Mucosa of gallbladder (tissue), 1 donor: ENCODE data around the gene IGFBP4. TPM values are rescaled to one million over a fixed set of nuclear protein-coding genes. Genes with fewer than 3 reads are reported as not detected.

Experiments used
- DNase-seq: peaks from one replicate; pipeline ENCODE4 v3.0.0-alpha.2; 2020; ENCODE audit warnings: low spot score
- total RNA-seq: library from RNA; stranded (reverse); gene quantifications from one replicate; pipeline ENCODE4 v1.2.1, GENCODE V29; 2021
- donor health status: DM: no; HTN: no; CAD: no.

IGFBP4 gene
- total RNA-seq, 1 donor from 2014 or later = 351 TPM

- DNase-seq = no peak
Observed at GRCh38 chr17:40456396-40456951, 13.2 kb downstream of the IGFBP4 start.

- DNase-seq = no peak
Observed at GRCh38 chr17:40457369-40457768, 14.1 kb downstream of the IGFBP4 start.

GRCh38 chr17:40457964-40458791 is 14.9 kb downstream of the IGFBP4 start:
- peak; percentile 68 for DNase-seq

- no peak for DNase-seq
Observed at GRCh38 chr17:40458851-40459482, 15.7 kb downstream of the IGFBP4 start.

GRCh38 chr17:40459636-40460603 is 16.7 kb downstream of the IGFBP4 start:
- DNase-seq = no peak

- DNase-seq = no peak
Observed at GRCh38 chr17:40460604-40460967, 17.3 kb downstream of the IGFBP4 start.

- DNase-seq = no peak
Observed at GRCh38 chr17:40460968-40461731, 17.9 kb downstream of the IGFBP4 start.

- no peak for DNase-seq
Observed at GRCh38 chr17:40461732-40462342, 18.6 kb downstream of the IGFBP4 start.

GRCh38 chr17:40462343-40463121 is 19.3 kb downstream of the IGFBP4 start:
- no peak for DNase-seq

- no peak for DNase-seq
Observed at GRCh38 chr17:40463122-40463550, 19.9 kb downstream of the IGFBP4 start.

GRCh38 chr17:40464392-40464855 is 21.2 kb downstream of the IGFBP4 start:
- DNase-seq = no peak

- no peak for DNase-seq
Observed at GRCh38 chr17:40466298-40466971, 23.2 kb downstream of the IGFBP4 start.

- DNase-seq = no peak
Observed at GRCh38 chr17:40467281-40467867, 24.1 kb downstream of the IGFBP4 start.

- DNase-seq = no peak
Observed at GRCh38 chr17:40468560-40468959, 25.3 kb downstream of the IGFBP4 start.

GRCh38 chr17:40469805-40470675 is 26.8 kb downstream of the IGFBP4 start:
- no peak for DNase-seq

GRCh38 chr17:40470932-40471828 is 27.9 kb downstream of the IGFBP4 start:
- no peak for DNase-seq
